Glomerular endothelial cell (primary cell): ENCODE data around the gene ARHGAP6. TPM values are rescaled to one million over a fixed set of nuclear protein-coding genes. Genes with fewer than 3 reads are reported as not detected.
"Not testable (repeated sequence)": the region's sequence is repeated elsewhere in the genome, so short reads cannot be mapped to it uniquely, and the experiment has no call there.

ENCODE experiments used
- DNase-seq: peaks from one replicate; pipeline ENCODE4 v3.0.0-alpha.2; 2011; ENCODE audit warnings: low read depth, low spot score; ENCODE audit errors: extremely low read depth
- total RNA-seq: library from RNA; depleted of rRNA; stranded (reverse); fragments of >200 nt; gene quantifications from 2 replicates; pipeline ENCODE4 v1.2.3, GENCODE V29; 2015

Gene ARHGAP6
- total RNA-seq, 1 donor from 2014 or later, result 1.7 TPM

DNA sequence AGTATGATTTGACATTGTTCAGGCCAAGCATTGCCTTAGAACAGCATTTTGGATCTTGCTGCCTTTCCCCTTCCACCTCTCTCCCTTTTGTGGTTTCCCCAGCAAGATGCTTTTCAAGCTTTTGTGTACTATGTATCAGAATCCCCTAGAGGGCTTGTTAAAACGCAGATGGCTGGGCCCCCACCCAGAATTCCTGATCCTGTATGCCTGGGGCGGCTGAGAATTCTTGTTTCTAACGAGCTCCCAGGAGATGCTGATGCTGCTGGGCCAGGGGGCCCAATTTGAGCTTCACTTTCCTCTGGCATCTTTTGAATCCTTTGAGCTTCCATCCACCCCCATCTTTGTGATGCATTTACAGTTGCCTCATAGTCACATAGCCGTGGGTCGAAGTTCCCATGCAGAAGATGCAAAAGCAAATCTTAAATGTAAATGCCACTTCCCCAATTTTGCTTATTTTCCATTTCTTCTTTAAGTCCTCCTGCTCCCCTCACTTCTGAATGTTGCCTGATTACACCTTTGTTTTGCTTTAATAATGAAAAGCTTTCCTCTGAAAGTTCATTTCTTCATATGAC, 536.1 kb downstream of the ARHGAP6 start:
- no peak for DNase-seq

DNA sequence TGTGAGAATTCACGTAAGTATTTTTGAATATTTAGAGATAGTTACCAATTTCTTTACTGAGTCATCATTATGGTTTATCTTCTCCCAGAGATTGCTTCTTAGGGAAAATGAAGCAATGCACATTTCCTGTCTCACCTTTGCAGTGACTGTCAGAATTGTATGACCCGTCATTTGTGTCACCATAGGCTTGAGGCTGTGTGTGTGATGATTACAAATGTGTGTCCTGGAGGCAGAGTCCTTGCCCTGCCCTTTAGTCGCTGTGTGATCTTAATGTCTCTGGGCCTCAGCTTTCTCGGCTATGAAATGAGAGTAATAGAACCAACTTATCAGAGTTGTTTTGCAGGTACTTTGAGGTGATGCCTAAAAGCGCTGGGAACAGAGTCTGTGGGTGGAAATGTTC, 540.7 kb downstream of the ARHGAP6 start:
- no peak for DNase-seq

DNA sequence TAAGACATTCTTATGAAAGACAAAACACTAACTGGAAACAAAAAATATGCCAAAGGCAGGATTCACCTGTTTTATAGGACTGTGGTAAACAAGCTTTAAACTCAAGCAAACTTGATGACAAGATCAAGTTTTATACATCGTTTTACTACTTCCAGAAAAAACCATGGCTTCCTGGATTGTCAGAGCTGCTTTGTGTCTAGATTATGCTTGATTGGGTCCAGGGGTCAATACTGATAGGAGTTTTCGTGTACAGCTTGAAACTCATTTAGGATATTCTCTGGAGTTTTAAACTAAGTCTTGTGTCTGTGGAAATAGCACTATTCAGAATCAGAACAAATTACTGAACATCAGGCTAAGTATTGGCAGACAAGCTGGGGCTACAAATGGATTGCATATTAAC, 541.6 kb downstream of the ARHGAP6 start:
- no peak for DNase-seq

DNA sequence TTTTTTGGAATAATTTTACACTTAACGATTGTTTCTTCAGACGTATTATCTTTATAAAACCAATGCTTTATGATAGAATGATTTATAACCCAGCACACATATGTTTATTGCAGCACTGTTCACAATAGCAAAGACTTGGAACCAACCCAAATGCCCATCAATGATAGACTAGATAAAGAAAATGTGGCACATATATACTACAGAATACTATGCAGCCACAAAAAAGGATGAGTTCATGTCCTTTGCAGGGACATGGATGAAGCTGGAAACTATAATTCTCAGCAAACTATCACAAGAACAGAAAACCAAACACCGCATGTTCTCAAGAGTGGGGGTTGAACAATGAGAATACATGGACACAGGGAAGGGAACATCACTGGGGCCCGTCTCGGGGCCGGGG, 542.6 kb downstream of the ARHGAP6 start:
- DNase-seq, result not testable (repeated sequence)

DNA sequence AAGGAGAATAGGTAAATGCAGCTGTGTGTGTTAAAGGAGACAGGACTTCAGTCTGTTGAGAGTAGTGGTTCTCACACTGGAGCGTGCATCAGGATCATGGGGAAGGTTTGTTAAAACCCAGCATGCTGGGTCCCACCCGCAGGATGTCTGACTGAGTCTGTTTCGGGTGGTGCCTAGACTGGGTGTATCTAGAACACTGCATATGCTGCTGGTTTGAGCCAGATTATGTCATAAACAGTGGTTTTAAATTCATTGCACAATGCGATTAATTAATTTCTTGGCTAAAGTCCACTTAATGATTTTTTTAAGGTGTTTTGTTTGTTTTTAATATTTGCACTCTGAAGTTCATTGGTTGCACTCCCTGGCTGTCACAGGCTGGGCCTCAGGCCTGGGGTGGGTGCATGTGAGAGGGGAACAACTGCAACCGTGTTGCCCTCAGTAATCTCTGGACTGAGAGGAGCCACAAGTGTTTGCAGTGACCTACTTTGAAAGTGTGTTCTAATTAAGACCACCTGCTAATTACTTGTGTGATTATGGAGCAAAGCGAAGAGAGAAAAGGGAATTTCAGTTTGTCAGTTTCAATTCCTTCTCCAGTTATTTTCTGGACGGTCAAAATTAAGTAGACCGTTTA, 546.3 kb downstream of the ARHGAP6 start:
- no peak for DNase-seq

DNA sequence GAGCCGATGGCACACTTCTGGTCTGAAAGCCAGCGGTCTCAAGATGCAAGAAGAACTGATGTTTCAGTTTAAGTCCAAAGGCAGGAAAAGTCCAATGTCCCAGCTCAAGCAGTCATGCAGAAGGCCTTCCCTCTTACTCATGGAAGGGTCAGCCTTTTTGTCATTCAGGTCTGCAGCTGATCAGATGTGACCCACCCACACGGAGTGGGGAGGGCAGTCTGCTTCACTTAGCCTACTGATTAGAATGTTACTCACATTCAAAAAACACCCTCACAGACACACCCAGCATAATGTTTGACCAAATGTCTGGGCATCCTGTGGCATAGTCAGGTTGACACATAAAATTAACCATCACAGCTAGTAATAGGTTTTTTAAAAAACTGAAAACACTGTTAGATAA, 548.0 kb downstream of the ARHGAP6 start:
- DNase-seq, result no peak

DNA sequence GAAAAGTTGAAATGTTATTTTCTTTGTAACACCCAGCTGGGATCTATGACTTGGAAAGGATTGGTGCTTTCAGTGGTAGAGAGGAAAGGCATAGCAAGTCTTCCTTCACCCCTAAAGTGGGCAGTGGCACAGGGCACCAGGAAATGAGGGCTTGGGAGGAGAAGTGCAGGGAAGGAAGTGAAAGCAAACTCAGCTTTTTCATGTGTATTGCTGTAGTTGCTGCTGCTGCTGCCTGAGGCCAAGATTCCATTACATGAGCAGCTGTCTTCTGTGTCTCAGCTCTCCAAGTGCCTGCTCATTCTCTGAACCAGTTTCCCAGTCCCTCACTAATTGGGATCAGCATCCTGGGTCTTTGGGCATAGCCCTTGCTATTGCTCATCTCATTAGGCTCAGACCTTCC, 552.0 kb downstream of the ARHGAP6 start:
- DNase-seq, result no peak

DNA sequence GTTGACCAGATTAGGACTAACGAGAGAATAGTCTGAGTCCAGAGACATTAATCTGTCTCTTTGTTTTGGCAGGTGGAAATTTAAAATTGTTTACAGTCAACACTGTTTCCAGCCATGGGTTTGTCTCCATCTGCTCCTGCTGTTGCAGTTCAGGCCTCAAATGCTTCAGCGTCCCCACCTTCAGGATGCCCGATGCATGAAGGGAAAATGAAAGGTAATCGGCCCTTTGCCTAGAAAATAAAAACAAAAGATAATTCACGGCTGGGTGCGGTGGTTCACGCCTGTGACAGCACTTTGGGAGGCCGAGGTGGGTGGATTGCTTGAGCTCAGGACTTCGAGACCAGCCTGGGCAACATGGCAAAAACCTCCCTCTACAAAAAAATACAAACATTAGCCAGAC, 553.8 kb downstream of the ARHGAP6 start:
- DNase-seq, result no peak

DNA sequence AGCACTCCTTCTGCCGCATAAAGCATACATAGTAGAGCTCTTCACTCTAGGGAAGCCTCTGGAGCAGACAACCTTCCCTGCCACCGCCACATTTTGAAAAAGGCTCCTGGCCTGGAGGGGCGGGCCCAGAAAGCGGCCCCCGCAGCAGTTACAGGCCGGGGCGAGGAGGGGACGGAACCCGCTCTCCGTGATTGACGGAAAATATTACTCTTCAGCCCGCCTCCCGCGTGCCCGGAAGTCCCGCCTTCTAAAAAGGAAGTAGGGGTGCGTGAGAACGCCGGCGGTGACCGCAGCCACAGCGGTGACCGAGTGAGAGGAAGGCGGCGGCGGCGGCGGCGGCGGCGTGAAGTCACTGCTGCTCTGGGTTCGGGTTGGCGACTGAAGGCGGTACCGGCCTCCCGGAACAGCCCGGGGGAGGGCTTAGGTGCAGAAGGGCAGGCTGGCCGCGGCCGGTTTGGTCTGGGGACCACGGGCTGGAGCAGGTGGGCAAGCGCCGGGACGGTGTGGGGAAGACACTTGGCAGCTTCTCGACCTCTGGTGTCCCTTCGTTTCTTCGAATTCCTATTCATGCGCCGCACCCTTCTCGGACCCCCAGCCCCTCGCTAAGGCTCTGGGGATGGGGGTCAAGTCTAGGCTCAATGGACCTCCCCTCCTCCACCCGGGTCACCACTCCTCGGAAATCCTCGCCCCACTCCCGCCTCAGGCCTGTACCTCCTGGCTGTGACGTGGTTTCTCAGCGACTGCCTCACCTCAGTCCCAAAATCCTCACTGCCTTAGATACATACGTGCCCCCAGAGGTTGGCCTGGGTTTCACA, 554.5 kb downstream of the ARHGAP6 start, which contains the start of gene HCCS:
HCCS (plus strand) TSS at position 296 of the 815 bp plus-strand sequence. CDS start 729 bp downstream, outside the sequence.
- DNase-seq, result no peak

DNA sequence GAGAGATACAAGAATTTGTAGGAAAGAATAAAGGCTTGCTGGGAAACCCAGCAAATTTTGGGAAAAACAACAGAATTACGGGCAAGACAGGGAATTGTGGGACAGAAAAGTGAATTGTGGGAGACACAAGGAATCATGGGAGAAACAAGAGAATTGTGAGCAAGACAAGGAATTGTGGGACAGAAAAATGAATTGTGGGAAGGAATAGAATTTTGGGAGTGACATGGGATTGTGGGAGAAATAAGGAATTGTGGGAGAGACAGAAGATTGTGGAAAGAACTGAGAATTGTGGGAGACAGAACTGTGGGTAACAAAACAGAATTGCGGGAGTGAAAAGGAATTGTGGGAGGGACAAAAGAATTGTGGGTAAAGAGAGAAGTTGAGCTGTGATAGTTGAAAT, 555.8 kb downstream of the ARHGAP6 start:
- DNase-seq, result no peak

DNA sequence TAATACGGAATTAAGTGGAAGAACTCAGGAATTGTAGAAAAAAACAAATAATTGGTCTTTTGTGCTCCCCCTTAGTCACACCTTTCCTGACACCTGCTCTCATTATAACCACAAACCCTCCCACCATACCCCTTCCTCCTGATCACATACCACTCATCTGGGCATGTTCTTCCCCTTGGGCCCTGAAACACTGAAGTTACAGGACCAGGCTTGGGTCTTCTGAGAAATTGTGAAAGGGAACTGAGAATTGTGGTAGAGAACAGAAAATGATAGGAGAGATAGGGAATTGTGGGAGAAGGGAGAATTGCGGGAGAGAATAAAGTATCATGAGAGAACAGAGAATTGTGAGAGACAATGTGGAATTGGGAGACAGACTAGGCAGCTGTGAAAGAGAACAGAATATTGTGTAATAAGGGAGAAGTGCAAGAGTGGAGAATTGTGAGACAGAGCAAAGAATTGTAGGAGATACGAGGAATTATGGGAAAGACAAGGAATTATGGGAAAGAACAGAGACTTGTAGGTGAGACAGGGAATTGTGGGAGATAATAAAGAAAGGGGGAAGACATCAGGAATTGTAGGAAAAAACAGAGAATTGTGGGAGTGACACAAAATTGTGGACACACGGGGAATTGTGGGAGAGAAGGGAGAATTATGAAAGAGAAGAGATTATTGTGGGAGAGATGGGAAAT, 557.3 kb downstream of the ARHGAP6 start:
- DNase-seq, result no peak

DNA sequence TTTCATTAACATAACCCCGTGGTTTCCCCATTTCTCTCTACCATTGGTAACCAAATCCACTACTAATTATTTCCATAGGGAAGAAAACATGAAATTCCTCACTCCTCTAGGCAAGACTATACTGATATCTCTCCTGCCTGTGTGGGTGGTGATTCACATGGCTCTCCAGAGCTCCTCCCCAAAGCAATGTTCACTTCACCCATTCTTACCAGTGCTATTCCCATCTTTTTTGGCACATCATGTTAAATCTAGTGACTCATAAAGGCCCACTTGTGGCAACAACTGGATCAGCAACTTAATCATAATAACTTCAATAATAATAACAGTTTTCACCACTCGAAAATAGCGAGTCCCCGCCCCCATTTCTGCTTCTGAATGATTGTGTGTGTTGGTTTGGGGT, 560.6 kb downstream of the ARHGAP6 start:
- DNase-seq, result no peak

DNA sequence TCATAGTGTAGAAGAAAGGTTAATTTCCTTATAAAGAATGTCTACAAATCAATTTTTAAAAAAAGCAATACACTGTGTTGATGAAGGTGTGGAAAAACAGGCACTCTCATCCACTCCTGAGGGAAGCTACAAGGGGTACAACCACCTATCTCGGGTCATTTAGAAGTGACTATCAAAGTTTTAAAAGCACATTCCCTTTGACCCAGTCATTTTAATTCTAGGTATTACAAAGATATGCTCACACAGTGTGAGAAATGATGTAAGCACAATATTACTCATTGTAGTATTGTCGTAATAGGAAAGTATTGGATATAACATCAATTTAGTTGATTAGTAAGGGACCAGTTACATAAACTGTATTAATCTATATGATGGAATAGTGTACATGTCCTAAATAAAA, 562.0 kb downstream of the ARHGAP6 start:
- no peak for DNase-seq

DNA sequence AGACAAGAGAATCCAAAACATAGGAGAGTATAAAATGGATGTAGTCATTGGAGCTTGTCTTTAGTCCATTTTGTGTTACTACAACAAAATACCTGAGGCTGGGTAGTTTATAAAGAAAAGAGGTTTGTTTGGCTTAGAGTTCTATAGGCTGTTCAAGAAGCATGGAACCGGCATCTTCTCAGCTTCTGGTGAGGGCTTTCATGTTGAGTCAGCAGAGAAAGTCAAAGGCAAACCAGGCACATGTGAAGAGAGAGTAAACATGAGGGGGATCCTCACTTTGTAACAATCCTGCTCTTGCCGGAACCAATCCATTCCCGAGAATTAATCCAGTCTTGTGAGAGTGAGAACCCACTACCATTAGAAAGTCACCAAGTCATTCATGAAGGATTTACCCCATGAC, 562.7 kb downstream of the ARHGAP6 start:
- no peak for DNase-seq

DNA sequence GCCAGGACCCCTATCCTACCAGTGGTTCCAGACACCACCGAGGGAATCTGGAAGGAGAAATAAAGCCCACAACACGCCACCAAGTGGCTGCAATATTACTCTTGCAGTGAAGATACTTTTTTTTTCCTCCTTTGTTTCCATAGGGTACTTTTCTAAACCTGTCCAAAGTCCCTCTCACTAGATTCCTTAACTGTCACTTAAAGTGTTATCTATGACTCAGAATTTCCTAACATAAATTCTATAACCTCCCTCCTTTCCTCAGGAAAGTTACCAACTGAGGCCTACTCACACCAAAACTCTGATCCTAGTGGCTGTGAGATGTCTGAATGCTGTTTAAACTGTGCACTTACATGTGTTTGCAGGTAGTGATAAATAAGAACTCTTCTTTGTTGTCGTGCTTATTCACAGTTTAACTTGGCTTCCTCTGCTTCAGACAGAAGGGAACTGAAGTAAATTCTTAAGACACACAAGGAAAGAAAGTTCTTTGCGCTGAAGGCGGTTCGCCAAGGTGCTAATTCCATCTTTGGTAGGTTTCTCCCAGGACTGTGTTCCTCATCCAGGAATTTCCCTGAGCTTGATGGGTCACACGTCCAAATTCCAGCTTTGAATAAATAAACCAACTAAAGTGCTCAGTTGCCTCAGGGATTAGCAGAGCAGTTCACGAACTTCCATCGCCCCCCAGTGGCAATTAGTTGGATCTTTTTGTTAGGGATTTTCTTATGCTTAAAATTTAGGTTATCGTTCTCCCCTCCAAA, 565.3 kb downstream of the ARHGAP6 start:
- peak; percentile 20 for DNase-seq

DNA sequence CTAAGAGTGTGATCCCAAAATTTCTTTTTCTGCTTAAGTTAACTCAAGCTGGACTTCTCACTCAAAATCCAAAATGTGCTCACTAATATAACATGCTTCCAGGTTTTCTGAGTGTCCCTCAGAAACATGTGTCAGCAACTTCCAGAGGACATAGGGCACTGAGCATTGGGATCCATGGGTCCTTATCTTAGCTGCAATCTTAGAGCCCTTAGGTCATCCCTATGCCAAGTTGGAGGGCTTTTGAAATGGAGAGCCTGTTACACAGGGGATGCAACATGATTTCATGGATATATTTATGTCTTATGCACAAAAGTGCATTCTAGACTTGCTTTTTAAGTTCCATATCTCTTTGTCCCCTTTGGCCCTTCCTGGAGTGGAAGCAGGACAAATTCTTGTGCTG, 566.3 kb downstream of the ARHGAP6 start:
- no peak for DNase-seq

DNA sequence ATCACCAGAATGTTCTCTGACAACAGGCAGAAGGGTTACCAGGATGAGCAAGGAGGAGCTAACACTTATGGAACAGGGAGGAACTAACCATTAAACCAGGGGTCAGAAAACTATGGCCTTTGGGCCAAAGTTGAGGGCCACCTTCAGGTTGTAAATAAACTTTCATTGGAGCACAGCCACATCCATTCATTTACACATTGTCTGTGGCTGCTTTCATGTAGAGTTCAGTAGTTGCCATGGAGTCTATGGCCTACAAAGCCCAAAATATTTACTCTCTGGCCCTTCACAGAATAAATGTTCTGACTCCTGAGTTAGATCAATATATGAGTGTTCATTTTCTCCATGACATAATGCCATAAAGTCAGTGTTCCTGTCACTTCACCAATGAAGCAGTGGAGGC, 567.8 kb downstream of the ARHGAP6 start:
- DNase-seq, result no peak

DNA sequence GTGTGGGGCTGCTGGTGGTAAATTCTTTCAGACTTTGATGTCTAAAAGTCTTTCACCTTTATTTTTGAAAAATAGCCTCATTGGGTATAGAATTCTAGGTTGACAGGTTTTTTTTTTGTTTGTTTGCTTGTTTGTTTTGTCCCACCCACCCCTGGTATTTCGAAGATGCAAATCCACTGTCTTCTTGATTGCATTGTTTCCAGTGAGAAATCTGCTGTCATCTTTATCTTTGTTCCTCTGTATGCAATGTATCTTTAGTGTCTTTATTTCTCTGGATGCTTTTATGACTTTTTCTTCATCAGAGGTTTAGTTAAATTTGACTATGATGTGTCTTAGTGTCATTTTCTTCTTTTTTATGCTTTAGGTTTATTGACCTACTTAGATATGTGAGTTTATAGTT, 575.9 kb downstream of the ARHGAP6 start:
- DNase-seq, result no peak
